Breast epithelium (tissue), 4 donors: ENCODE data around the gene USP17L28. TPM values are rescaled to one million over a fixed set of nuclear protein-coding genes. Genes with fewer than 3 reads are reported as not detected.
"Not testable (repeated sequence)": the region's sequence is repeated elsewhere in the genome, so short reads cannot be mapped to it uniquely, and the experiment has no call there.

Experiments used
- DNase-seq, 2 donors: peaks; one replicate each; pipeline ENCODE4 v3.0.0-alpha.2; 2019; ENCODE audit warnings: low spot score in 2 of 2
- H3K27ac ChIP-seq, 2 donors: fragments of 200-600 bp; sonication (generic) in 1 of 2; one replicate each; pipeline ENCODE4 v1.5.1; 2016 to 2019; ENCODE audit warnings: mild to moderate bottlenecking in 1 of 2
- H3K27me3 ChIP-seq, 2 donors: fragments of 200-600 bp; sonication (generic) in 1 of 2; one replicate each; pipeline versions ENCODE4 v1.5.1 to v1.6.0; 2017 to 2019; ENCODE audit warnings: control low read depth in 1 of 2, mild to moderate bottlenecking in 1 of 2
- H3K36me3 ChIP-seq: fragments of 200-600 bp; one replicate; pipeline ENCODE4 v1.5.1; 2019
- H3K4me1 ChIP-seq, 2 donors: fragments of 200-600 bp; sonication (generic); one replicate each; pipeline ENCODE4 v1.5.1; 2016 to 2019; ENCODE audit warnings: control low read depth in 1 of 2
- H3K4me3 ChIP-seq, 3 donors: fragments of 200-600 bp; sonication (generic); 1 replicate in 2 of 3; 2 replicates in 1 of 3; pipeline ENCODE4 v1.5.1; 2016 to 2019; ENCODE audit warnings: mild to moderate bottlenecking in 3 of 3, moderate library complexity in 2 of 3
- H3K9me3 ChIP-seq, 2 donors: fragments of 200-600 bp; sonication (generic) in 1 of 2; one replicate each; pipeline ENCODE4 v1.5.1; 2016 to 2019; ENCODE audit warnings: control low read depth in 1 of 2
- CTCF ChIP-seq, 3 donors: fragments of 450-650 bp; IDR thresholded peaks; one replicate each; pipeline ENCODE4 v1.5.1; 2016 to 2017; ENCODE audit warnings: antibody characterized with exemption in 3 of 3, mild to moderate bottlenecking in 3 of 3, moderate library complexity in 3 of 3
- POLR2A ChIP-seq: fragments of 450-650 bp; IDR thresholded peaks from one replicate; pipeline ENCODE4 v1.6.1; 2016; ENCODE audit warnings: antibody characterized with exemption, mild to moderate bottlenecking, moderate library complexity
- POLR2AphosphoS5 ChIP-seq, 3 donors: sonication (generic); formaldehyde crosslinking; IDR thresholded peaks; one replicate each; pipeline ENCODE4 v1.6.1; 2017; ENCODE audit warnings: antibody characterized with exemption in 3 of 3
- intact Hi-C: fragments of 100-400 bp; cut with DNase I; formaldehyde crosslinking; loops from one replicate; pipeline ENCODE4 v1.15.1; 2023; ENCODE audit warnings: low total_unique reads
- total RNA-seq, 3 donors: library from RNA; depleted of rRNA; stranded (reverse); fragments of >200 nt; gene quantifications; one replicate each; pipeline ENCODE4 v1.1.0, GENCODE V29; 2016

USP17L28 gene
- total RNA-seq, 3 donors from 2014 or later: not detected

GRCh38 chr4:9381012-9381534, 32.4 kb downstream of the USP17L28 start:
- H3K4me3 ChIP-seq: peak overlapping the region; percentile 22 to 64 (median 51)
- DNase-seq: peak; percentile 27 to 61
- intact Hi-C loops: not testable (repeated sequence)

GRCh38 chr4:9384126-9384525, 35.4 kb downstream of the USP17L28 start:
- Histone ChIP-seq H3K4me1 (no peaks in the 10 kb centered on the region), H3K36me3 (no peaks in the 10 kb centered on the region), H3K27me3 (no peaks in the 10 kb centered on the region), H3K9me3 (no peaks in the 10 kb centered on the region), H3K27ac (no peak overlapping the region), H3K4me3 (no peak overlapping the region)
- no peak for TF ChIP-seq CTCF (IDR thresholded peaks at IDR 0.05)
- TF ChIP-seq POLR2A: no peak
- TF ChIP-seq POLR2AphosphoS5 (IDR thresholded peaks at IDR 0.05): no peak
- intact Hi-C loops: no loop called here
- no peak for DNase-seq

More at GRCh38 chr4:9381012-9381534, 32.4 kb downstream of the USP17L28 start:
- H3K9me3 ChIP-seq, H3K4me1 ChIP-seq, H3K27me3 ChIP-seq, H3K27ac ChIP-seq, H3K36me3 ChIP-seq: not testable (repeated sequence)
- TF ChIP-seq CTCF (IDR thresholded peaks at IDR 0.05): peak in 2 of 3 donors; percentile 46 to 49

GRCh38 chr4:9389001-9389400, 40.3 kb downstream of the USP17L28 start:
- H3K4me1 ChIP-seq, H3K36me3 ChIP-seq, H3K9me3 ChIP-seq, H3K4me3 ChIP-seq, H3K27ac ChIP-seq, DNase-seq, H3K27me3 ChIP-seq, intact Hi-C loops: not testable (repeated sequence)

Other genes with a start within 250 kb of the USP17L28 start
- not detected for gene FAM90A26, start 178.5 kb upstream of the USP17L28 start, total RNA-seq
- not detected for gene USP17L10, start 138.2 kb upstream of the USP17L28 start, total RNA-seq
- gene USP17L11, start 133.5 kb upstream of the USP17L28 start, total RNA-seq: not detected
- not detected for gene USP17L12, start 128.7 kb upstream of the USP17L28 start, total RNA-seq
- not detected for gene USP17L13, start 124.0 kb upstream of the USP17L28 start, total RNA-seq
- gene USP17L15, start 114.5 kb upstream of the USP17L28 start, total RNA-seq: not detected
- gene USP17L17, start 105.0 kb upstream of the USP17L28 start, total RNA-seq: not detected
- gene USP17L18, start 100.3 kb upstream of the USP17L28 start, total RNA-seq: not detected
- gene USP17L19, start 95.5 kb upstream of the USP17L28 start, total RNA-seq: not detected
- not detected for gene USP17L20, start 90.8 kb upstream of the USP17L28 start, total RNA-seq
- not detected for gene USP17L21, start 86.0 kb upstream of the USP17L28 start, total RNA-seq
- not detected for gene USP17L22, start 81.3 kb upstream of the USP17L28 start, total RNA-seq
- gene USP17L24, start 23.7 kb upstream of the USP17L28 start, total RNA-seq: not detected
- gene USP17L25, start 19.0 kb upstream of the USP17L28 start, total RNA-seq: not detected
- gene USP17L26, start 14.2 kb upstream of the USP17L28 start, total RNA-seq: not detected
- not detected for gene USP17L5, start 9.5 kb upstream of the USP17L28 start, total RNA-seq
- not detected for gene USP17L27, start 4.7 kb upstream of the USP17L28 start, total RNA-seq
- gene USP17L29, start 4.7 kb downstream of the USP17L28 start, total RNA-seq: not detected
- gene USP17L30, start 14.2 kb downstream of the USP17L28 start, total RNA-seq: not detected
- not detected for gene DEFB131A, start 95.5 kb downstream of the USP17L28 start, total RNA-seq